ENCODE results near the gene GLB1L. TPM values are rescaled to one million over a fixed set of nuclear protein-coding genes. Genes with fewer than 3 reads are reported as not detected.

Gene GLB1L
- total RNA-seq, 1 donor from 2014 or later = 1.8 TPM

DNA sequence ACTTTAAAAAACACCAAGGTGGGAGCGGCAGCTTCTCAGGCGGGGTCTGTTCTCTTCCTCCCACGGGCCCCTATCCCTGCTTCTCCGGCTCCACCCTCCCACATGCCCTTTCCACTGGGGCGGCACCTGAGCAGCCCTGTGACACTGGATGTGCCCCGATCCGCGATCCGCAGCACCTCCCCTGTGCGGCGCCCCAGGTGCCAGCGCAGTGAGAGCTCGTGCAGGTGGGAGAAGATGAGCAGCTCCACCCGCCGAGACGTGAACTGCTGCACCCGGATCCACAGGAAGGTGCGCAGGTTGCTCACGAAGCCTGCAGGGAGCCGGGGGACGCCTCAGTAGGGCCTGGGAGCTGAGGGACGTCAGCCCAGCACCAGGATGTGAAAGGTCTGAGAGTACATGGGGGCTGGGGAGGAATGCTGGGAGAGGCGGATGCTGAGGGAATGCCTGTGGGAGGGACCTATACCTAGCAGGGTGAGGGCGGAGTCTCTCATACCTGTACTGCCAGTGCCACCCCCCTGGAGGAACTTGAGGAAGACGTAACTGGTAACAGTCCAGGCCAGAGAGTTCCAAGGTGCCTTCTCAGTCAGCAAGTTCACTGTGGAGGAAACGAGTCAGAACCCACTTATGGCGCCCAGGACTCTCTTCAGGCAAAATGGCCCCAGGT lies 29.2 kb downstream of the GLB1L start:
- Histone ChIP-seq H3K27ac (peak overlapping the region; percentile 44 to 92), H3K27me3 (no peaks in the 10 kb centered on the region), H3K4me3 (no peak overlapping the region), H3K4me1 (peaks cover 12 to 31% of the 10 kb centered on the region in 2 donors), H3K36me3 (peaks cover 39 to 54% of the 10 kb centered on the region in 2 donors), H3K9me3 (no peaks in the 10 kb centered on the region)
- DNase-seq (ENCODE audit: low spot score in 2 of 2) = no peak
- TF ChIP-seq, protein P1, sequence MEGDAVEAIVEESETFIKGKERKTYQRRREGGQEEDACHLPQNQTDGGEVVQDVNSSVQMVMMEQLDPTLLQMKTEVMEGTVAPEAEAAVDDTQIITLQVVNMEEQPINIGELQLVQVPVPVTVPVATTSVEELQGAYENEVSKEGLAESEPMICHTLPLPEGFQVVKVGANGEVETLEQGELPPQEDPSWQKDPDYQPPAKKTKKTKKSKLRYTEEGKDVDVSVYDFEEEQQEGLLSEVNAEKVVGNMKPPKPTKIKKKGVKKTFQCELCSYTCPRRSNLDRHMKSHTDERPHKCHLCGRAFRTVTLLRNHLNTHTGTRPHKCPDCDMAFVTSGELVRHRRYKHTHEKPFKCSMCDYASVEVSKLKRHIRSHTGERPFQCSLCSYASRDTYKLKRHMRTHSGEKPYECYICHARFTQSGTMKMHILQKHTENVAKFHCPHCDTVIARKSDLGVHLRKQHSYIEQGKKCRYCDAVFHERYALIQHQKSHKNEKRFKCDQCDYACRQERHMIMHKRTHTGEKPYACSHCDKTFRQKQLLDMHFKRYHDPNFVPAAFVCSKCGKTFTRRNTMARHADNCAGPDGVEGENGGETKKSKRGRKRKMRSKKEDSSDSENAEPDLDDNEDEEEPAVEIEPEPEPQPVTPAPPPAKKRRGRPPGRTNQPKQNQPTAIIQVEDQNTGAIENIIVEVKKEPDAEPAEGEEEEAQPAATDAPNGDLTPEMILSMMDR (IDR thresholded peaks at IDR 0.05) = no peak
- intact Hi-C loops (cut with DNase I) = loop anchor here (10.0 kb wide), 1 partner anchor 469 kb away; no protein-coding TSS in a partner anchor

DNA sequence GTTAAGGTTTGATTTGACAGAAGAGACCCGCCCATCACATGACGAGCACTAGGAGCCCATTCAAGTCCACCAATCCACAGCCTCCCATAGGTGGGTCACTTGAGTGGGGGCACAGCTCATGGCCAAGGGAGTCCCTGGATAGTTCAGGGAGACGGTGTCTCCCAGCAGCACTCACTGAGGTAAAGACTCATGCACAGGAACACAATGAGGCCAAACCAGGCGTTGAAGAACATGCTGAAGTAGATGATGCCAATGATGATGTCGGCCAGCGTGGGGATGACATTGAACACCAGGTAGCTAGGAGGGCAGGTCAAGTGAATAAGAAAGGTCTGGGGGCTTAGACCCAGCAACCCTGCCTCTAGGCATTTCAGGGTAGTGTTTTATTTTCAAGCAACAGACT lies 30.5 kb downstream of the GLB1L start:
- Histone ChIP-seq H3K4me1 (peaks cover 11 to 27% of the 10 kb centered on the region in 2 donors), H3K27me3 (no peaks in the 10 kb centered on the region), H3K4me3 (no peak overlapping the region), H3K36me3 (peaks cover 34 to 50% of the 10 kb centered on the region in 2 donors), H3K9me3 (no peaks in the 10 kb centered on the region), H3K27ac (no peak overlapping the region)
- intact Hi-C loops (cut with DNase I) = loop anchor here (10.0 kb wide), 1 partner anchor 470 kb away; no protein-coding TSS in a partner anchor
- TF ChIP-seq, protein P1 (IDR thresholded peaks at IDR 0.05) = no peak
- no peak for DNase-seq (ENCODE audit: low spot score in 2 of 2)

DNA sequence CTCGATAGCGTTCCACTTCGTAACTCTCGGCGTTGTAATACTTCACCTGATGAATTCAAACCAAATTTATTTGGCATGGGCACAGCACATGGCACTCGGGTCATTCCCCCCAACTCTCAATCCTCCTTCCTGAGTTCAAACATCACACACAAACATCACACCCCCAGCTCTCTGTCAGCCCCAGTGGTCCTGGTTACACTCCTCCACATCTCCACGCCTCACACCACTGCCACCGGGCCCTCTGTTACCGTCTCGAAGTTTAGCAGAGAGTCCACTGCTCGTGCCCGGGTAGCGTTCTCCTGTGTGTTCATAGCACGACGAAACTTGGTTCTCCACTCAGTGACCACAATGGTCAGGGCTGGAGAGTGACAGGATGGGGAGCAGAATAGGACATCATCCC lies 31.1 kb downstream of the GLB1L start:
- H3K27me3 ChIP-seq = no peaks in the 10 kb centered on the region
- no peak overlapping the region for H3K27ac ChIP-seq
- peaks cover 5 to 20% of the 10 kb centered on the region in 2 donors for H3K4me1 ChIP-seq
- intact Hi-C loops (cut with DNase I) = loop anchor here (10.0 kb wide), 1 partner anchor 471 kb away; no protein-coding TSS in a partner anchor
- TF ChIP-seq, protein P1 (IDR thresholded peaks at IDR 0.05) = no peak
- H3K9me3 ChIP-seq = no peaks in the 10 kb centered on the region
- peaks cover 37 to 56% of the 10 kb centered on the region in 2 donors for H3K36me3 ChIP-seq
- DNase-seq (ENCODE audit: low spot score in 2 of 2) = no peak
- no peak overlapping the region for H3K4me3 ChIP-seq

DNA sequence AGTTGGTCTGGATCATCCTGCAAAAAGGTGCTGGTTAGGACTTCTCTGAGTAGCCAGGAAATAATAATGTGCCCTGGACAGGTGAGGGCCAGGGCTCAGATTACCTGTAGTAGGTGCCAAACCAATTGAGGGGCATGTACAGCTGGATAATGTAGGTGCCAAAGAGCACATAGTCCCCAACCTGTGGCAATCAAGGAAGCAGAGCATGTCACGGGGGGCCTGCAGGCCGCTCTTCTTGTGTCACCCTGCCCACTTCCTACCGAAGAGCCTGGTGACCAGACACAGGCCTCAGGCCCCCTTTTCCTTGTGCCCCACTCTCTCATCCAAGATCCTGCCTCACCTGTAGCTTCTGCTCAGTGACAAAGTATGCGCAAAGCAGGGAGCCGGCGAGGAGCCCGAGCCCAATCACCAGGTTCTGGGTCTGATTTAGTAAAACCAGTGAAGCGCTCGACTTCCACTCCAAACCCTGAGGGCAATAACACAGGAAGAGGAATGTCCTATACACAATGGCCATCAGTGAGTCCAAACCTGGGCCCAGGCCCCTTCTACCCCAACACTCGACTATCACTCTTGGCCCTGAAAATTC lies 31.7 kb downstream of the GLB1L start:
- intact Hi-C loops (cut with DNase I) = loop anchor here (10.0 kb wide), 1 partner anchor 471 kb away; no protein-coding TSS in a partner anchor
- H3K36me3 ChIP-seq = peaks cover 42 to 62% of the 10 kb centered on the region in 2 donors
- DNase-seq (ENCODE audit: low spot score in 2 of 2) = peak in 1 of 2 donors; percentile 38

DNA sequence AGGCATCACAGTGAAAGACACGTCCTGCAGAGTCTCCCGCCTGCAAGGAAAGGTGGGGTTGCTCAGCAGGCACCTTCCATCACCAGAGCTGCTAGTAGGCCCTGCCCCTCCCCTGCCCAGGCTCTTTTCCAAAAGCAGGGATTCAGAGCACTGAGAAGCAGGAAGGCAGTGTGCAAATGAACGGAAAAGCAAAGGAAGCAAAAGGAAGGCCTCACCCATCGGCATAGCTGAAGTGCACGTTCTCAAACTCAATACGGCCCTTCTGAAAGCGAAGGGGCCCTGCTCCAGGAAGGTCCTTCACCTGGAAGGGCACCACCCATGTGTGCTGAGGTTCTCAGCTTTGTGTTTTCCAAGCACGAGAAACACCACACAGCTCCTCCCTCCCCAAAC lies 32.2 kb downstream of the GLB1L start:
- H3K9me3 ChIP-seq = no peaks in the 10 kb centered on the region
- H3K27me3 ChIP-seq = no peaks in the 10 kb centered on the region
- TF ChIP-seq, protein P1 (IDR thresholded peaks at IDR 0.05) = no peak
- intact Hi-C loops (cut with DNase I) = loop anchor here (10.0 kb wide), 1 partner anchor 472 kb away; no protein-coding TSS in a partner anchor
- no peak overlapping the region for H3K27ac ChIP-seq
- DNase-seq (ENCODE audit: low spot score in 2 of 2) = peak in 1 of 2 donors; percentile 28
- no peak overlapping the region for H3K4me3 ChIP-seq
- H3K4me1 ChIP-seq = peaks cover 5 to 18% of the 10 kb centered on the region in 2 donors
- H3K36me3 ChIP-seq = peaks cover 48 to 64% of the 10 kb centered on the region in 2 donors

More for the DNA sequence above, 31.7 kb downstream of the GLB1L start:
- Histone ChIP-seq H3K27ac (no peak overlapping the region), H3K27me3 (no peaks in the 10 kb centered on the region), H3K4me3 (no peak overlapping the region), H3K9me3 (no peaks in the 10 kb centered on the region), H3K4me1 (peaks cover 5 to 20% of the 10 kb centered on the region in 2 donors)
- TF ChIP-seq, protein P1 (IDR thresholded peaks at IDR 0.05) = no peak
